Activated T-cell treated with anti-CD3 and anti-CD28 coated beads, Interleukin-2, amount 50 U/mL, for 72 hours (primary cell): Measurements from ENCODE around the gene GAPDHS. TPM values are rescaled to one million over a fixed set of nuclear protein-coding genes. Genes with fewer than 3 reads are reported as not detected.
A peak's percentile ranks its signal among the peaks of the same experiment; 100 is the strongest.

ENCODE experiments used
- ATAC-seq, 2 donors: fragments of 150-1000 bp; cut with Tn5 transposase; replicated peaks in 1 of 2; 2 replicates each; pipeline ENCODE4 v1.10.0; 2021; ENCODE audit warnings: moderate library complexity in 2 of 2, mild to moderate bottlenecking in 1 of 2
- DNase-seq, 2 donors: peaks; one replicate each; pipeline ENCODE4 v3.0.0; 2021 to 2022; ENCODE audit warnings: mixed read lengths in 1 of 2
- H3K27ac Mint-ChIP-seq: one replicate; pipeline ENCODE4 v1.8.0; 2022; ENCODE audit warnings: mild to moderate bottlenecking, moderate library complexity, mixed read lengths
- H3K27me3 Mint-ChIP-seq: one replicate; pipeline ENCODE4 v1.8.0; 2022; ENCODE audit warnings: low read depth, mixed read lengths
- H3K36me3 Mint-ChIP-seq, 2 donors: one replicate each; pipeline ENCODE4 v1.8.0; 2022; ENCODE audit warnings: mixed read lengths in 2 of 2, mild to moderate bottlenecking in 1 of 2; ENCODE audit not compliant: insufficient read depth in 2 of 2
- H3K4me1 Mint-ChIP-seq: one replicate; pipeline ENCODE4 v1.8.0; 2022; ENCODE audit warnings: low read depth, mixed read lengths
- H3K4me3 Mint-ChIP-seq, 2 donors: one replicate each; pipeline ENCODE4 v1.8.0; 2022; ENCODE audit warnings: mild to moderate bottlenecking in 2 of 2, mixed read lengths in 2 of 2, moderate library complexity in 2 of 2
- H3K9me3 Mint-ChIP-seq, 2 donors: one replicate each; pipeline ENCODE4 v1.8.0; 2022; ENCODE audit warnings: mixed read lengths in 2 of 2
- total RNA-seq, 2 donors: library from RNA; stranded (reverse); gene quantifications; one replicate each; pipeline ENCODE4 v1.2.3, GENCODE V29; 2022

The GAPDHS gene
- total RNA-seq, 2 donors from 2014 or later = not detected

DNA sequence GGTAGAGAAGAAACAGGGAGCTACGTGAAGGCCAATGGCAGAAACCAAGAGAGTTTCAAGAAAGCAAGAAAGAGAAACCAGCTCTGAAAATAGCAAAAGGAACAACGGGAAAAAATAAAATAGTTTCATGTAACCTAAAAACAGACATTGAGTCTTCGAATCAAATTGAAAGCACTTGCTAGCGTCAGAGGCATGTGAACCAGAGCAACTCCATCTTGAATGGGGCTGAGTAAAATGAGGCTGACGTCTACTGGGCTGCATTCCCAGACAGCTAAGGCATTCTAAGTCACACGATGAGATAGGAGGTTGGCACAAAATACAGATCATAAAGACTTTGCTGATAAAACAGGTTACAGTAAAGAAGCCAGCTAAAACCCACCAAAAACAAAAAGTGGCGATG, 45.5 kb downstream of the GAPDHS start:
- Mint-ChIP-seq H3K4me3 (no peak overlapping the region), H3K27me3 (peaks cover 13% of the 10 kb centered on the region), H3K36me3 (peaks cover 11 to 17% of the 10 kb centered on the region in 2 donors), H3K9me3 (peaks cover 14 to 17% of the 10 kb centered on the region in 2 donors), H3K27ac (no peak overlapping the region), H3K4me1 (no peaks in the 10 kb centered on the region)
- ATAC-seq (no peak), DNase-seq (no peak)

DNA sequence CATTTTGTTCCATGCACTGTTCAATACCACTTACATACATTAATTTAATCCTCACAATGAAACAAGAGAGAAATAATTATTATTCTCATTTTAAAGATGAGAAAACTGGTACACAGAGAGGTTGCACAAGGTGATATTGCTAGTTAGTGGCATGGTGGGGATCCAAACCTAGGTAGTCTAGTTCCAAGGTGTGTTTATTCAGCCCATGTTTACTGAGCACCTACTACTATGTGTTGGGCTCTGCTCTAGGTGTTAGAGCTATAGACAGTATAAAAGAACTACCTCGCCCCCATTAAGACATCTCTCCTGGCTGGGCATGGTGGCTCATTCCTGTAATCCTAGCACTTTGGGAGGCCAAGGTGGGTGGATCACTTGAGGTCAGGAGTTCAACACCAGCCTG, 49.5 kb downstream of the GAPDHS start:
- Mint-ChIP-seq H3K9me3 (peaks cover 0 to 3% of the 10 kb centered on the region in 2 donors), H3K36me3 (peaks cover 0 to 1% of the 10 kb centered on the region in 2 donors), H3K4me3 (no peak overlapping the region), H3K4me1 (no peaks in the 10 kb centered on the region), H3K27ac (no peak overlapping the region), H3K27me3 (peaks cover 33% of the 10 kb centered on the region)
- DNase-seq (no peak), ATAC-seq (no peak)

DNA sequence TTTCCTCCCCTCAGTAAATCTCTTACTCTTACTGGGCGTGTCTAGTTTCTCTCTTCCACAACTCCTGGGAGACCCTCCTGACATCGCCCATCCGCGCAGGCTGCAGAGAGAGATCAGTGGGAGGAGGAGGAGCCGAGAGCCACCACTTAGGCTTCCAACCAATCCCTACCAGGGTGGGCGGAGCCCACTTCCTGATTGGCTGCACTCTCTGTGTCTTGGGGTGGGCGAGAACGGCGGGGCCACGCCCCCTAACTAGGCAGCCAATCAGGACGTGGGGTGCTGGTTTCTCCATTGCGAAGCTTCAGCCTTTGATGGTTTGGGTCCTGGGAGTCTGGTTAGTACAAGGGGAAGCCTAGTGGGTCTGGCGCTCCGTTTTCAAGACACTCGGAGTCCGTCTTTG, 52.6 kb downstream of the GAPDHS start, which contains the start of gene PMIS2:
Gene PMIS2 (plus strand): TSS at position 326 of the 400 bp plus-strand sequence. CDS start 87 bp downstream, outside the sequence.
- H3K27me3 Mint-ChIP-seq = peaks cover 33% of the 10 kb centered on the region
- peak within 1 kb of the TSS; percentile 62 for H3K27ac Mint-ChIP-seq

DNA sequence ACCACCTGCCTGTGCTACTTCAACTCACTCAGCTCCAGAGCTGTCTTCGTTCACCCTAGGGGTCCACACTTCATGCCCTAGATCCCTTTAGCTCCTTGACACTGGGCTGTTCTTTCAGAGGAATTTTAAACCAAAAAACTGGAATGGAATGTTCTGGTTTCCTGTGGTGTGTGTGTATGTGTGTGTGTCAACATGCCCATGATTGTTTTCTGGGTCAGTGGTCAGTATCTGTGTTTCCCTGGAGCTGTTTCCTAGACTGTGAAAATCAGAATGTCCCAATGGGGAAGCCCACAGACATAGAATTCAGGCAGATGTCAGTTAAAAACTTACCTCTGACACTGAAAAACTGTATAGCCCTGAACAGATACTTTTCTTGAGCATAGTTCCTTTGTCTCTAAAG, 54.1 kb downstream of the GAPDHS start:
- H3K36me3 Mint-ChIP-seq = no peaks in the 10 kb centered on the region
- no peak overlapping the region for H3K4me3 Mint-ChIP-seq
- peaks cover 0 to 3% of the 10 kb centered on the region in 2 donors for H3K9me3 Mint-ChIP-seq
- H3K27me3 Mint-ChIP-seq = peaks cover 33% of the 10 kb centered on the region
- DNase-seq (no peak), ATAC-seq (no peak)
- H3K4me1 Mint-ChIP-seq = no peaks in the 10 kb centered on the region
- H3K27ac Mint-ChIP-seq = no peak overlapping the region

More for the DNA sequence above, 52.6 kb downstream of the GAPDHS start, which contains the start of gene PMIS2:
- DNase-seq (peak in 1 of 2 donors; percentile 18), ATAC-seq (peak; percentile 21 to 44)
- Mint-ChIP-seq H3K4me3 (no peak within 1 kb of the TSS), H3K9me3 (peaks cover 0 to 3% of the 10 kb centered on the region in 2 donors), H3K36me3 (no peaks in the 10 kb centered on the region), H3K4me1 (no peaks in the 10 kb centered on the region)

DNA sequence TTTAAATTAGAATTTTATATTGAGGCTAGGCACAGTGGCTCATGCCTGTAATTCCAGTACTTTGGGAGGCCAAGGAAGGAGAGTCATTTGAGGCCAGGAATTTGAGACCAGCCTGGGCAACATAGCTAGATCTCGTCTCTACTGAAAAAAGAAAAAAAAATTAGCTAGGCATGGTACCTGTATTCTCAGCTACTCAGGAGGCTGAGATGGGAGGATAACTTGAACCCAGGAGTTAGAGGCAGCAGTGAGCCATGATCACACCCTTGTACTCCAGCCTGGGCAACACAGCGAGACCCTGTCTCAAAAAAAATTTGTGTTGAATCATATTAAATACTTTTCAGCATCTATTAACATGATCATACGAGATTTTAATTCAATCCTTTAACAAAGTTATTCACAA, 57.6 kb downstream of the GAPDHS start:
- Mint-ChIP-seq H3K4me1 (no peaks in the 10 kb centered on the region), H3K4me3 (no peak overlapping the region), H3K27ac (no peak overlapping the region), H3K9me3 (no peaks in the 10 kb centered on the region), H3K36me3 (no peaks in the 10 kb centered on the region), H3K27me3 (peaks cover 12% of the 10 kb centered on the region)
- DNase-seq (no peak), ATAC-seq (no peak)

DNA sequence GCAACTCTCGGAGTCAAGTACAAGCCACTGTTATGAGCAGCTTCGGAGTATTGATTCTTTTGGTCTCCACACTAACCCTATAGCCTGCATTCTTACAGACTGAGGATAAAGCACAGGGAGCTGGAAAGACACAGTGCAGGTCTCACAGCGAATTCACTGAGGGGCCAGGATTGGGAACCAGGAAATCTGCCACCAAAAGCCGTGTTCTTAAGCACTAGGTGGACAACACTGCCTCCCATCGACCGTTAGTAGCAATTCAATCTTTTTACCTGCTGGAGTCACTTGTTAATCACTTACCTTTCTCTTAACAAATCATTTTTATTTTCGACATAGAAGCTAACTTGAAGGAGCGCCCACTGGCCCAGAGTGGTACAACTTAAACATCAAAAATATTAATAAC, 59.0 kb downstream of the GAPDHS start:
- Mint-ChIP-seq H3K36me3 (no peaks in the 10 kb centered on the region), H3K27ac (no peak overlapping the region), H3K4me1 (peaks cover 8% of the 10 kb centered on the region), H3K27me3 (peaks cover 5% of the 10 kb centered on the region), H3K9me3 (no peaks in the 10 kb centered on the region), H3K4me3 (no peak overlapping the region)
- no peak for DNase-seq
- ATAC-seq = no peak

Other genes starting within 250 kb of the GAPDHS start
- under 1 TPM; 0.29 to 0.83 TPM for gene MAG, start 241.3 kb upstream of the GAPDHS start, total RNA-seq
- gene CD22, start 204.3 kb upstream of the GAPDHS start, total RNA-seq = 10 to 100 TPM; 39.1 to 44.5 TPM
- 1 to 10 TPM in 1 of 2 donors, under 1 TPM in 1; 0.67 to 1.4 TPM for gene FFAR1, start 185.6 kb upstream of the GAPDHS start, total RNA-seq
- gene FFAR3, start 175.0 kb upstream of the GAPDHS start, total RNA-seq = 1 to 10 TPM; 6.6 to 8.8 TPM
- gene GPR42, start 162.4 kb upstream of the GAPDHS start, total RNA-seq = 1 to 10 TPM; 1.1 to 1.9 TPM
- gene FFAR2, start 85.2 kb upstream of the GAPDHS start, total RNA-seq = not detected
- gene KRTDAP, start 43.0 kb upstream of the GAPDHS start, total RNA-seq = not detected
- gene DMKN, start 19.8 kb upstream of the GAPDHS start, total RNA-seq = 1 to 10 TPM; 3.7 to 7.5 TPM
- gene SBSN, start 5.1 kb upstream of the GAPDHS start, total RNA-seq = under 1 TPM in 1 of 2 donors, not detected in 1; 0.21 TPM
- 10 to 100 TPM; 79.0 to 87.8 TPM for gene TMEM147, start 12.2 kb downstream of the GAPDHS start, total RNA-seq
- not detected for gene ATP4A, start 30.2 kb downstream of the GAPDHS start, total RNA-seq
- gene PMIS2, start 52.7 kb downstream of the GAPDHS start, total RNA-seq = not detected
- gene HAUS5, start 79.3 kb downstream of the GAPDHS start, total RNA-seq = 10 to 100 TPM; 39.2 to 55.3 TPM
- 100 to 1,000 TPM; 105 to 130 TPM for gene RBM42, start 95.6 kb downstream of the GAPDHS start, total RNA-seq
- gene ETV2, start 108.3 kb downstream of the GAPDHS start, total RNA-seq = 1 to 10 TPM; 1.7 to 2.5 TPM
- gene COX6B1, start 114.9 kb downstream of the GAPDHS start, total RNA-seq = 100 to 1,000 TPM; 277 to 288 TPM
- gene UPK1A, start 133.1 kb downstream of the GAPDHS start, total RNA-seq = under 1 TPM; 0.86 to 0.93 TPM
- 100 to 1,000 TPM; 147 to 192 TPM for gene ZBTB32, start 171.1 kb downstream of the GAPDHS start, total RNA-seq
- 10 to 100 TPM; 63.0 to 71.5 TPM for gene KMT2B, start 184.5 kb downstream of the GAPDHS start, total RNA-seq
- 100 to 1,000 TPM; 253 to 274 TPM for gene IGFLR1, start 209.0 kb downstream of the GAPDHS start, total RNA-seq
- gene U2AF1L4, start 212.0 kb downstream of the GAPDHS start, total RNA-seq = 10 to 100 TPM; 71.0 to 83.6 TPM
- gene PSENEN, start 212.2 kb downstream of the GAPDHS start, total RNA-seq = 10 to 100 TPM; 50.7 to 53.7 TPM
- 10 to 100 TPM; 11.4 to 14.3 TPM for gene LIN37, start 215.1 kb downstream of the GAPDHS start, total RNA-seq
- 1 to 10 TPM; 1.4 to 2.4 TPM for gene HSPB6, start 223.6 kb downstream of the GAPDHS start, total RNA-seq
- 10 to 100 TPM; 38.9 to 47.8 TPM for gene PROSER3, start 224.7 kb downstream of the GAPDHS start, total RNA-seq
- 10 to 100 TPM; 66.8 to 86.0 TPM for gene ARHGAP33, start 242.1 kb downstream of the GAPDHS start, total RNA-seq